22Rv1 (cell line): ENCODE measurements around the gene TFG.

Experiments
- CTCF ChIP-seq: fragments of 450-650 bp; IDR thresholded peaks from 2 replicates; pipeline ENCODE4 v1.5.1; 2017; ENCODE audit warnings: mild to moderate bottlenecking
- ZFX ChIP-seq: fragments of 450-650 bp; IDR thresholded peaks from 2 replicates; pipeline ENCODE4 v1.6.1; 2017; ENCODE audit warnings: antibody characterized with exemption, borderline replicate concordance

- TF ChIP-seq CTCF (no peak), ZFX (no peak)
Observed at GRCh38 chr3:100702980-100703345, 6.3 kb upstream of the TFG start.
